Stimulated activated effector memory CD8-positive, alpha-beta T cell treated with anti-CD3 and anti-CD28 coated beads, Interleukin-12 subunit alpha, Interleukin-12 subunit beta, amount 100 ng/mL, for 72 hours (primary cell): Measurements from ENCODE around the gene SLC29A3.

ENCODE experiments used
- ATAC-seq: fragments of 150-1000 bp; cut with Tn5 transposase; 2 replicates; pipeline ENCODE4 v1.10.0; 2021
- DNase-seq, 2 donors: peaks; one replicate each; pipeline ENCODE4 v3.0.0; 2021 to 2022; ENCODE audit warnings: low spot score in 2 of 2
- H3K27ac Mint-ChIP-seq: one replicate; pipeline ENCODE4 v1.8.0; 2022; ENCODE audit warnings: mild to moderate bottlenecking, mixed read lengths
- H3K36me3 Mint-ChIP-seq: one replicate; pipeline ENCODE4 v1.8.0; 2022; ENCODE audit warnings: mild to moderate bottlenecking, mixed read lengths
- H3K4me1 Mint-ChIP-seq: one replicate; pipeline ENCODE4 v1.8.0; 2022; ENCODE audit warnings: mixed read lengths
- H3K4me3 Mint-ChIP-seq: one replicate; pipeline ENCODE4 v1.8.0; 2022; ENCODE audit warnings: mild to moderate bottlenecking, mixed read lengths
- H3K9me3 Mint-ChIP-seq: one replicate; pipeline ENCODE4 v1.8.0; 2022; ENCODE audit warnings: mixed read lengths

Gene SLC29A3

DNA sequence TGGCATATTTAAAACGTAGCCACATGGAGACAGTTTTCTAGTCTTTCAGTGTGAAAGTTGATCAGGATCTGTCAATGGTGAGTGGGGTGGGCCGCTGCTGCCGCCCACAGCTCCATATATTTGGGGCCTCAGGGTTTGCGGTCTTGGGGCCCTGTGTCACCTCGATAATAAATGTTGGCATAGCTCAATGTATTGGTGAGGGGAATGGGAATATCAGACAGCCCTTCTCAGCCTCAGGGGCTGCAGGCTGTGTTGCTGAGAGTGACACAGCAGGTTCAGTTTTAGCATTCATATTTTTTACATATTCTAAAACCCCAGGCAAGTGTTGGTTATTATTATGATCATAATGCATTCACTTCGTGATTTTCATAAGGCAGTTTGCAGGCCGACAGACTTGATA lies 82.9 kb downstream of the SLC29A3 start:
- Mint-ChIP-seq H3K9me3 (no peaks in the 10 kb centered on the region), H3K4me3 (no peak overlapping the region), H3K4me1 (peaks cover 8% of the 10 kb centered on the region), H3K36me3 (no peaks in the 10 kb centered on the region), H3K27ac (no peak overlapping the region)
- ATAC-seq = no peak
- DNase-seq = no peak

DNA sequence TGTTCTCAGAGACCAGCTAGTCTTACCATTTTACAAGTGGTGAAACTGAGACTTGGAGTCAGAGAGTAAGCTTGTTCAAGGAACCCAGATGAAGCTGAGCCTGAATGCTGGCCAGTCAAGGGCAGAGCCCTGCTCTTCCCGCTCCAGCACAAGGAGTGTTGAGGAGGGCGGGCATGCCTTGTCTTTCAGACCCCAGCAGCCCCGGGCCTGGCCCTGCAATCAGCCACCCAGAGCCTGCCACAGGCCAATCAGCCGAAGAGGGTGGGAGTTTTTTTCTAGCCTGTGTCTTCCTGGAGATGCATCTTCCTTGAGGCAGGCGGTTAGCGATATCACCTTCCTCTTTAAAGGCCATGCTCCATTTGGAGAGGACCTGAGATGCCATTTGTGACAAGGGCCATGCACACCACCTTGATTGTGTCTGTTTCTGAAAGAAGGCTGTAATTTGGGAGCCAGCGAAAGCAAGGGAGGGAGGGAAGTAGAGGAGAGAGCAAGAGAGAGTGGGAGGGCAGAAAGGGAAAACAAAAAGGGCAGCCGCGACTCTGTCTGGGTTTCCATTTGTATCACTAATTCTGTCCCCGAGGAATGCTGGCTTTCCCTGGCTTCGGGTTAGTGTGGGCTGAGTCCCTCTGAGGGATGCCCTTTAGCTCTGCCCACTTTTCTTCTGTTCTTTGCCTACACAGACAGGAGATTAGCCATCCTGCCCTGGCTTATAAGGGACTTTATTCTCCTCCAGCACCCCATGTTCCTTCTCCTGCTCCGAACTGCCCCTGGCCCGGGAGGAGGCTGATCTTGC lies 85.6 kb downstream of the SLC29A3 start:
- DNase-seq = no peak
- H3K27ac Mint-ChIP-seq = no peak overlapping the region
- no peak for ATAC-seq
- H3K4me3 Mint-ChIP-seq = no peak overlapping the region
- H3K36me3 Mint-ChIP-seq = no peaks in the 10 kb centered on the region
- H3K4me1 Mint-ChIP-seq = no peaks in the 10 kb centered on the region
- H3K9me3 Mint-ChIP-seq = no peaks in the 10 kb centered on the region

DNA sequence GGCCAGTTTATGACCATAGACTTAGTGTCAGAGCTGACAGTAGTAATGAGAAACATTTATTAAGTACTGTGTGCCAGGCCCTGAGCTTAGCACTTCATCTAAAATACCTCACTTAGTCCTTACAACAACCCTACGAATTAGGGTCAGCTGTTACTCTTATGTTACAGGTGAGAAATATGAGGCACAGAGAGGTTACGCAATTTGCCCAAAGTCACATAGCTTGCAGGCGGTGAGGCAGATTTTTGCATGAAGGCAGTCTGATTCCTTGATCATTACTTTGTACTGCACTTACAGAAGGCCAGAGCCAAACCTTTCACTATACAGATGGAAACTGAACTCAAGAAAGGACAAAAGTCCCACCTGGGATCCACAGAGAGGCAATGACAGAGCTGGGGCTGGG lies 87.8 kb downstream of the SLC29A3 start:
- Mint-ChIP-seq H3K4me3 (no peak overlapping the region), H3K36me3 (no peaks in the 10 kb centered on the region), H3K27ac (no peak overlapping the region), H3K4me1 (no peaks in the 10 kb centered on the region), H3K9me3 (peaks cover 9% of the 10 kb centered on the region)
- no peak for DNase-seq
- no peak for ATAC-seq

DNA sequence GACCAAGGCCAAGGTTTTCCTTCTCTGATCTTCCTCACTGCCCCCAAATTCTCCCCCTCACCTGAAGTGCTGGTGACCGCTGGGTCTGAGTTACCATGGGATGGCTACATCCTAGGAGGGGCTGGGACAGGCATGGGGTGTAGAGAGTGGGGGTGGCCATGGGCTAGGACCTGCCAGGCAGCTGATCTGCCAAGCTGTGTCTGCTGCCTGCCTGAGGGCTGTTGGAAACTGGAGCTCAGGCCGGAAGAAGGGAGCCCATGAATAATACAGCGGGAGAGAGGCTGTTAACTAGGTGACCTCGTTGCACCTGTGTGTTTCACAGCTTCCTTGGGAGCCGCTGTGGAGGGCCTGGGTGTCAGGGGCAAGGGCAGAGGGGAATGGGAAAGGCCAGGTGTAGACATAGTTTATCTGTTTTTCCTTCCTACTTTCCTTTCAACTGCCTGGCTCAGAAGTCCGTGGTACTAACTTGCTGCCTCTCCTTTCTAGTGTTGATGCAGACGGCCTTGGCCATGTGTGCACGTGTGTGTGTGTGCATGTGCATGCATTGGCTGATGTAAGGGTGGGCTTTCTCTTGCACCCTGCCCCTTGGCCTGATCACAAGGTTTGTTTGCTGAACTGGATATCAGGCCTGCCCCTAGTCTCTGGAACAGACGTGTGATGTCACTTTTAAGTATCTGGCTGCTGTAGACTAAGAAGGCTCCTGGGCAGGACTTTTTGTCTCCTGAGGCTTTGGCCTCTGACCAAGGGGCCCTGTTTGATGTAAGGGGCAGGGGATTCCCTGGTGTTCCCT lies 89.6 kb downstream of the SLC29A3 start:
- DNase-seq (no peak), ATAC-seq (no peak)
- H3K4me3 Mint-ChIP-seq = no peak overlapping the region
- H3K9me3 Mint-ChIP-seq = peaks cover 12% of the 10 kb centered on the region
- H3K4me1 Mint-ChIP-seq = no peaks in the 10 kb centered on the region
- H3K36me3 Mint-ChIP-seq = no peaks in the 10 kb centered on the region
- no peak overlapping the region for H3K27ac Mint-ChIP-seq

DNA sequence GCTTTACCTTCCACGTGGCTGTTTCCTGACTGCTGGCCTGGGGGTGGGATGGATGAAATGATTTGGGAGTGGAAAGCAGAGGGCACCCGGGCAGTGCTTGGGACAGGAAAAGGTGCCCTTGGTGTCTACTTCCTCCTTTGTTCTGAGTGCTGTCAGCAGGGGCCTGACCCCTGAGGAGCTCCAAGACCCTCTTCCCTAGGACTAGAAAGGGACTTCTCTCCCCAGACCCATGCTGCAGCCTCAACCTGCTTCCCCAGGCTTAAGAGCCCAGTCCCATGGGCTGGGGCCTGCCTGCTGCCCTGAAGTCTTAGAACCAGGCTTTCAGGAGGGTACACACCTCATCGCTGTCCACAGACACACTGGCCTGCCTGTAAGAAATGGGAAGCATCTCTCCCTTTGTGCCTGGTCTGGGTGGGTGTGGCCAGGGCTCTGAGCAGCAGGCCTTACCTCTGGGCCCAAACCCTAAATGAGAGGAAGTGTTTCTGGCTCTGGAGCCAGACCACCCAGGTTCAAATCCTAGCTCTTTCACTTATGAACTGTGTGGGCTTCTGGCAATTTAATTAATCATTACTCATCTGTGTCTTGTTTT lies 90.6 kb downstream of the SLC29A3 start:
- DNase-seq (no peak), ATAC-seq (no peak)
- Mint-ChIP-seq H3K27ac (no peak overlapping the region), H3K4me3 (no peak overlapping the region), H3K9me3 (peaks cover 12% of the 10 kb centered on the region), H3K36me3 (no peaks in the 10 kb centered on the region), H3K4me1 (no peaks in the 10 kb centered on the region)
